HG03175 (cell line): Measurements from ENCODE around the gene ATP2A3.

ENCODE experiments used
- ATAC-seq: cut with Tn5 transposase; IDR thresholded peaks from one replicate; pipeline ENCODE4 v1.9.1; 2021; ENCODE audit warnings: mild to moderate bottlenecking, moderate library complexity; ENCODE audit not compliant: unreplicated experiment

Gene ATP2A3

GRCh38 chr17:3875317-3875716 lies 88.9 kb downstream of the ATP2A3 start:
- ATAC-seq: no peak
